ENCODE data around the gene E2F2.
"Not testable (repeated sequence)": the region's sequence is repeated elsewhere in the genome, so short reads cannot be mapped to it uniquely, and the experiment has no call there.

Gene E2F2

DNA sequence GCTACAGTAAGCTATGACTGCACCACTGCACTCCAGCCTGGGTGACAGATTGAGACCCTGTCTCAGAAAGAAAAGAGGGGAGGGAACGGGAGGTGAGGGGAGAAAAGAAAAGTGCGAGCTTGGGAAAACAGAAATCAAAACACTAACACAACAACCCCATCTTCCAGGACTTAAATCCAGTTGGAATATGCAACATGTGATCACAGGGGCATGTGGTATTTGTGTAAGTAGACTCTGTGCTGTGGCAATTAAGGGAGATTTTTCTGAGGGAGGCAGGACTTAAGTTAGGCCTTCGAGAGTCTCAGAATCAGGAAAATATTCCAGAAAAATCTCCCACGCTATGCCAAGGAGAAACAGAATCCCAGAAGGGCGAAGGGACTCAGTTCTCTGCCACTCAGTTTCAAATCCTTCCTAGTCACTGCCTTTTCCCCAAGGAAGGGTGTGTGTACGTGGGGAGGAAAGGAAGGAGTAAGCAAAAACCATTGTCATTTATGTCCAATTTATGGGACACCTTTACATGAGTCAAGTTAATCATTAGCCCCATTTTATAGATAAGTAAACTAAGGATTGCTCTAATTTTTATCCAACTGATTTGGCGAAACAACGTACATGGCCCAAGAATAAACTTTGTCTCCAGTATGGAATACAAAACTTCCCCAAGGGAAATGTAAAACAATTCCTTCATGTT, 16.0 kb upstream of the E2F2 start:
- DNase-seq (ENCODE audit: low spot score) = no peak

DNA sequence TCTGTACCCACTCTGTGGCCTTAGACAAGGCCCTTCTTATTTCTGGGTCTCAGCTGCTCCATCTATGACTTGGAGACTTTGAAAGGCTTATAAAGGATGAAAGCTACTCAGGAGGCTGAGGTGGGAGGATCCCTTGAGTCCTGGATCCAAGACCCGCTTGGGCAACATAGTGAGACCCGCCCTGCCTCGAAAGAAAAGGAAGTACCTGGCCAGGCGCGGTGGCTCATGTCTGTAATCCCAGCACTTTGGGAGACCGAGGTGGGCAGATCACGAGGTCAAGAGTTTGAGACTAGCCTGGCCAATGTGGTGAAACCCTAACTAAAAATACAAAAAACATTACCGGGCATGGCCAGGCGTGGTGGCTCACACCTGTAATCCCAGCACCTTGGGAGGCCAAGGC, 14.8 kb upstream of the E2F2 start:
- no peak for DNase-seq (ENCODE audit: low spot score)

DNA sequence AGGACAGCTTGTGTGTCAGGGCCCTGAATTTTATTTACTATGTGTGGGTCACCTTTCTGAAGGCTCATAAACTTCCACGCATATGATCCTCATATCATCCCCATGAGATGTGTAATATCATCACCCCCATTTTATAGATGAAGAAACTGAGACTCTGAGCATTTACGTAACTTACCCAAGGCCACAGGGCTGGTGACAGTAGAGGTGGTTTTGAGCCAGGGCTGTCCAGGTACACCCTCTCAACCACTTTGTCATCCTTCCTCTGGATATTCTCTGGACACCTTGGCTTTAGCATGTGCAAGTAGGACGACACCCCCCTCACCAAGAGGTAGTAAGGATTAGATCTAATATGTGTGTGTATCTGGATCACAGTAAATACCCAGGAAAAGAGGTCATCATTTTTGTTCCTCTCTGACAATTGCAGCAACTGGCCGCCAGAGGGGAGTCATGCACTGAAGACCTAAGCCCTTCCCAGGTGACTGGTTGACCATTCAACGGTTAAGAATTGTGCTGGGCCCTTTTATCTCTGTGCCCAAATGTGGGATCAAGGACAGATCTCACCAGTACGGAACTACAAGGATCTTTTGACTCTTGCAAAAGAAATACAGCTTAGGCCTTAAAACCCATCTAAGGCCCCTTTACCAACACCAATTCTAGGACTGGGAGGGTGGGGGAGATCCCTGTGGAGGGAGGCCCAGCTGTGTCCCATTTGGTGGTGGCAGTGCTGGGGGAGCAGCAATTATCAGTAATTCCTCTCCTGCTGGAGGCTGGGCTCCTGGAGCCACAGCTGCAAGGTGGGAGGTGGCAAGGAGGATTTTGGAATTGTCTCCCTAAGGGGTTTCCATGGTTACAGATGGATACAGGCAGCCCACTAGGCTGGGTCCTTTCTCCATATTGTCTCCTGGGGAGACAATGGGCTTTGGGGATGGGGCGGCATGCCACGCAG, 13.7 kb upstream of the E2F2 start:
- DNase-seq (ENCODE audit: low spot score) = peak; percentile 75

DNA sequence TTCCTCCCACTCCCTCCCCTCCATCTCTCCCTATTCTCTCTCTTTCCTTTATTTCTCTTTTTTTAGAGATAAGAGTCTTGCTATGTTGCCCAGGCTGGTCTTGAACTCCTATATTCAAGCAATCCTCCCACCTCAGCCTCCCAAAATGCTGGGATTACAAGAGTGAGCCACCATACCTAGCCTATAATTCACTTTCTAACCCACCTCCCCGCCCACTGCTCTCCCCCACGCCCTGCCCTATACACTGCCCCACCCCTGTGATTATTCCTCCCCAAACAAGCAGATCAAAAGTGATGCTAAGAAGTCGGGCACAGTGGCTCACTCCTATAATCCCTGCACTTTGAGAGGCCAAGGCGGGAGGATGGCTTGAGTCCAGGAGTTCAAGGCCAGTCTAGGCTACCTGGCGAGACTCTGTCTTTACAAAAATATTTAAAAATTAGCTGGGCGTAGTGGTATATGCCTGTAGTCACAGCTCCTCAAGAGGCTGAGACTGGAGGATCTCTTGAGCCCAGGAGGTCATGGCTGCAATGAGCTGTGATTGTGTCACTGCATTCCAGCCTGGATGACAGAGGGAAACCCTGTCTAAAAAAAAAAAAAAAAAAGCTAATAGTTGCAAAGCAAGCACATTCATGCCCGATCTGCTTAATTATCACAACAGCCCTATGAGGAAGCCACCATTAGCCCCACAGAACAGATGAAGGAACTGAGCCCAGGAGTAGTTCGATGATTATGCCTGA, 12.8 kb upstream of the E2F2 start:
- DNase-seq (ENCODE audit: low spot score) = no peak

DNA sequence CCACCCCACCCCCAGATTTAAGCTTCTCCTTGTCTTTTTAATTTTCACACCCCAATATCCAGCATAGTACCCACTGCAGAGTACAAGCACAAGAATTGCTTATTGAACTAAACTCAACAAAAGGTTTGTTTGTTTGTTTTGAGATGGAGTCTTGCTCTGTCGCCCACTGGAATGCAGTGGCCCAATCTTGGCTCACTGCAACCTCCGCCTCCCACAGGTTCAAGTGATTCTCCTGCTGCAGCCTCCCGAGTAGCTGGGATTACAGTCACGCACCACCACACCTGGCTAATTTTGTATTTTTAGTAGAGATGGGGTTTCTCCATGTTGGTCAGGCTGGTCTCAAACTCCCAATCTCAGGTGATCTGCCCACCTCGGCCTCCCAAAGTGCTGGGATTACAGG, 11.9 kb upstream of the E2F2 start:
- DNase-seq (ENCODE audit: low spot score) = not testable (repeated sequence)

DNA sequence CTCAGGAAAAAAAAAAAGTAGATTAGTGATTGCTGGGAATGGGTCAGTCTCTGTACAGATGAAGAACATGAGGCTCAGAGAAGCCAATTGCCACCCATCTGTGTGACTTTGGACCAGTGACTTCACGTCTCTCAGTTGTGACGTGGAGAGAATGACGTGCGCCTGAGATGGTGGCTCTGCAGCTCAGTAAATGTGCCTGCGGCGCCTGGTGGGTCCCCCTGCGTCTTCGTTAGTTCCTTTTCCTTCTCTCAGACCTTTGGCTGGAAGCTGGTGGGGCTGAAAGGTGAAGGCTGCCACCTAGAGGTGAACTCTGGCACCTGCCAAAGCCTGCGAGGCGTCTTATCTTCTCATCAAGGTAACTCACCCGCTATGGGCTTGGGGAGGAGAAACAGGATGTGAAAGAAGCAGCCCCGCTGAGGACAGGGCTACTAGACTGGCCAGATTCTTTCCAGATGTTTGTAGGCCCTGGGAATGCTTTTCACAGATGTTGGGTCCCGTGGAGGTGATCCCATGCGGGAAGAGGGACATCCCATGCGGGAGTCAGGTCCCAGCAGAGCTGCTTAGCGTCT, 8.7 kb upstream of the E2F2 start:
- DNase-seq (ENCODE audit: low spot score) = peak; percentile 90

DNA sequence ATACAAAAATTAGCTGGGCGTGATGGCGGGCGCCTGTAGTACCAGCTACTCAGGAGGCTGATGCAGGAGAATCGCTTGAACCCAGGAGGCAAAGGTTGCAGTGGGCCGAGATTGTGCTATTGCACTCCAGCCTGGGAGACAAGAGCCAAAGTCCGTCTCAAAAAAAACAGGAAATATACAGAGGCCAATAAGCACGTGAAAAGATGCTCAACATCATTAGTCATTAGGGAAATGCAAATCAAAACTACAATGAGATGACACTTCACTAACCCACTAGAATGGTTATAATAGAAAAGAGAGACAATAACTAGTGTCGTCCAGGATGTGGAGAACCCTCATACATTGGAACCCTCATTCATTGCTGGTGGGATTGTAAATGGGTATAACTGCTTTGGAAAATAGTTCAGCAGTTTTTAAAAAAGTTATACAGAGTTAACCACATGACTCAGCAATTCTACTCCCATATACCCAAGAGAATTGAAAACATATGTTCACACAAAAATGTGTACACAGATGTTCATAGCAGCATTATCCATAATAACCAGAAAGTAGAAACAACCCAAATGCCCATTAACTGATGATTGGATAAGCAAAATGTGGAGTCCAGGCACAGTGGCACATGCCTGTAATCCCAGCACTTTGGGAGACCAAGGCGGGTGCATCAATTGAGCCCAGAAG, 6.4 kb upstream of the E2F2 start:
- no peak for DNase-seq (ENCODE audit: low spot score)

DNA sequence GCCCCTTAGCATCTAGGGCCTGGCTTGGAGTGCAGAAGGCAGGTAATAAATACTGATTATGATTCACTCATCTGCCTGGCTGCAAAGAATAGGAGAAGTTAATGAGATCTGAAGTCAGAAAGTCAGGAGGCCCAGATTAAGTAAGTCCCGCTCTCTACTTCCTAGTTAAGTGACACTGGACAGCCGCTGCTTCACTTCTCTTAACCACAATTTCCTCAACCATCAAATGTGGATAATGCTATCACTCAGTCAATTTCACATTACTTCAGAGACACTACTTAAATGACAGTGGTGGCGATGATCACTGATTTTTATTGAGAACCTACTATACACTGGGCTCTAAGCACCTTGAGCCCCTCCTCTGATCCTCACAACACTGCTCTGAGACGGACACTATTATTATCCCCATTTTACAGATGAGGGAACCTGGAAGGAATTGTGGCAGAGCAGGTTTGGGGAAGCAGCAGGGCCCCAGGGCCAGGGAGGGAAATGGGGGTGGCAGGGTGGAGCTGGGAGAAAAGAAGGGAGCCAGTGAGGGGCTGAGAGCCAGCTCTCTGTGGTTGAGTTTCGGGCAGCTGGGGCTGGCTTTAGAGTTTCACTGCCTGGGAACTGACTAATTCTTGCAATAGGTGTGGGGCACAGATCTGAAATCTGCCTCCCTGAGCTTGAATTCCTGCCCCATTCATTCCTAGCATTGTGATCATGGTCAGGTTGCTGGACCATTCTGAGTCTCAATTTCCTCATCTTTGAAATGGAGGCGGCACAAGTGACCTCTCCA, 2.4 kb upstream of the E2F2 start:
- DNase-seq (ENCODE audit: low spot score) = no peak

DNA sequence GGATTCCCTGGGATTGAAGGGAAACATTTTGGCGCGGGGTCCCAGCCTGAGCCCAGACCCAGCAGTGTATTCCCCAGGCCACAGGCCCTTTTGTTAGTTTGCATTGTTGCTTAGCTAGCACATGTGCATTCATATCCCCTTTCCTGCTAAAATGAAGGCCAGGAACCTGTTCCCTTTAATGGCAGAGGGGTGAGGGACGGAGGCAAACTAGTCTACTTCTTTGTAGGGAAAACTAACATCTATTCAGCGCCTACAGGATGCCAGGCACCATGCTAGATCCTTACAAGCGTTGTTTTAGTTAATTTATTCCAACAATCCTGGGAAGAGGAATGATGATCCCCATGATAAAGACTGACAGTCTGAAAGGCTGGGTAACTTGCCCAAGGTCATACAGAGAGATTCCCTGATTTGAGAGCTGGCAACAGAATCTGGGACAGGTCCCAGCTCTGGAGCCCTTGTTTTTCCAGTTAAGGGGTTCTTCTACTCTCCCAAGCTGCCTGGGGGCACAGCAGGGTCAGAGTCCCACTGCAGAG, 595 bp upstream of the E2F2 start:
- DNase-seq (ENCODE audit: low spot score) = no peak

DNA sequence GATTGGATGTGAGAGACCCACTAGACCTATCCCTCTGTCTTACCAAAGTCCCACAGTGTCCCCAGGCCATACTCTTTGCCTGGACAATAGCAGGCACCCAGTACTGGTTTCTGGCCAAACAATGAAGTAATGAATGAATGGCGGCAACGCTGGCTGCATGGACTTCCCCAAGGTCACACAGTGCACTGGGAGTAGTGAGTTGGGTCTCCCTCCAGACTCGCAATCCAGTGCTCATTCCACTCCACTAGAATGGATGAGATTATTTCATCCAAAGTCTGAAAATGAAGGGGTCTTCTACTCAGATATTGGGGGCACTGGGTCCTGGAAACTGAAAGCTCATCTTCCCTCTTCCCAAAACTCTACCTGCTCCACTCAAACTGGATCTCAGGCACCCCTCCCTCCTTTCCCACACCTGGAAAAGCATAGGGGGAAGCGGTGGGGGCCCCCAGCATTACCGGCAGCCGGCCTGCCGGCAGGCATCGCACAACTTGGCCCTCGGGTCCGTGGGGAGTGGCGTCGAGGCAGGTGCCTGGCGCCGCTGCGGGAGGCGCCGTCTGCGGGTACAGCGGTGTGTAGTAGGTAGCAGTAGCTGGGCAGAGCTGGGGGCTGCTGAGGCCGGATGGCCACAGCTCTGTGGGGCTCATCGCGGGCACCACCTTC, 816 bp downstream of the E2F2 start:
- DNase-seq (ENCODE audit: low spot score) = no peak

DNA sequence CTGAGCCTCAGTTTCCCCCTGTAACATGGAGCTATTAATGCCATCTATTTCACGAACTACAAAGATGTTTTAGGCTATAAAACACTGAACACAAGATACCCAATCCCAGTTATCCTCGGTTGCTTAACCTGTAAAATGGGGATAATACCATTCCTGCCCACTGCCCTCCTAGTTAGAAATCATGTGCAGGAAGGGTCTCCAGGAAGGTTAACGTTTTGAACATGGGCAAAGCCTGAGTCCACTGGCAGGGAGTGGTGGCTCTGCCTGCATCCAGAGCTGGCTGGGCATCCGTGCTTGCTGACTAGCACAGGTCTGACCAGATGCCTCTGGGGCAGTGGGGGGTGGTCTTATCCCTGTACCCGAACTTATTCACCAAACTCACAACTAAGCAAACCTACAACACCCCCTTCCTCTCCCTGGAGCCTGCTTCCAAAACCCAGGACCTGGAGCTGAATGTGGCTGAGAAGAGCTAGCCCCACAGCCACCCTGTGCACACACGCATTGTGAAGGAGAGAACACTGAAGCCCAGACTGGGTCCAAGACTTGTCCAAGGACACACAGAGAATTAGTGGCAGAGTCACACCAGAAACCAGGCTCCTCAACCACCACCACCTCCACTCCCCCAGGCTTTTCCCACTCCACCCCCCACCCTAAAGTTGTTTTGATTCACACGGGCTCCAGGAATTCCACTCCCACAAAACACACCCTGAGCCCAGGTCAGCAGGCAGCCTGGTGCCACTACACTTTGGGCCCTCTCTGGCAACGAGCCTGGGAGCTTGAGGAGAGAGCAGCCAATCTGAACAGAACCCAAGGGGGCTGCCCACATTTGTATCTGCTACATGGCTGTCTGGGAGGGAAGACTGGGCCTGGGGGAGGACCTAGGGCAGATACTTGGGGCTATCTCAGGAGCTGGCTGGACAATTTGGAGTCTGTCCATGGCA, 1.6 kb downstream of the E2F2 start:
- DNase-seq (ENCODE audit: low spot score) = no peak

DNA sequence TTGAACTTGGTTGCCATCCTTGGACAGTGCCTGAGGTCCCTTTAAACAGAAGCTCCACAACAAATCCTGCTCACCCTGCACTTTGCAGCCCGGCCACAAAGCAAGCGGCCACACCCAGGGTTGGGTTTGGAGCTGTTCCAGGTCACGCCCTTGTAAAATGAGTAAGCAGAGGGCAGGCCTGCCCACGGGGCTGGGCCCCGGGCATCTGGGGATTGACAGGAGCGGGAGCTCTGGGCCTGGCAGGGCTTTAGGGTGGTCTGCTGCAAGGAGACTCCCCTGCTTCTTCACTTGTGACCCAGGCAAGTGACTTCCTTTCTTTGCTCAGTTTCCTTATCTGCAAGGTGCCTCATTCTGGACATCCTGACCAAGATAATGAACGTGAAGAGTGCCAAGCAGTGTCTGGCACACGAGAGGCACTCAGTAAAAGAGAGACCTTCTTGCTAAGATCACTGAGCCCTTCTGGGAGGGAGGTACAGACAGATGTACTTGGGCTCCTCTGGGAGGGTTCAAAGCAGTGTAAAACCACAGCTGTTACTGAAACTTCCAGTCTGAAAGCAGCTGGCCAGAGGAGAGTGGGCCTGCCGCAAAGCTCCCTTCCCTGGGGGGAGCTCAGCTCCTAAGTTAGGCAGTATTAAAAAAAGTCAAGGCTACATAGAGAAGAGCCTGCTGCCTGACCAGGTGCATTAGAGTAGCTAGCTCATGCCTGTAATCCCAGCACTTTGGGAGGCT, 2.6 kb downstream of the E2F2 start:
- peak; percentile 50 for DNase-seq (ENCODE audit: low spot score)

DNA sequence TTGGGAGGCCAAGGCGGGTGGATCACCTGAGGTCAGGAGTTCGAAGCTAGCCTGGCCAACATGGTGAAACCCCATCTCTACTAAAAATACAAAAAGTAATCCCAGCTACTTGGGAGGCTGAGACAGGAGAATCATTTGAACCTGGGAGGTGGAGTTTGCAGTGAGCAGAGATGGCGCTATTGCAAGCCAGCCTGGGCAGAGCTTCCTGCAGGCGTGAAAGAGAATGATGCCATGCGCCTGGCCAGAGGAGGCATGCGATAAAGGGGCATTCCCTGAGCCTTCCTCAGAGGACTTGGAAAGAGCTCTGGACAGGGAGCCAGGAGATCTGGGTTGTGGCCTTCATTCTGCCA, 3.2 kb downstream of the E2F2 start:
- no peak for DNase-seq (ENCODE audit: low spot score)

DNA sequence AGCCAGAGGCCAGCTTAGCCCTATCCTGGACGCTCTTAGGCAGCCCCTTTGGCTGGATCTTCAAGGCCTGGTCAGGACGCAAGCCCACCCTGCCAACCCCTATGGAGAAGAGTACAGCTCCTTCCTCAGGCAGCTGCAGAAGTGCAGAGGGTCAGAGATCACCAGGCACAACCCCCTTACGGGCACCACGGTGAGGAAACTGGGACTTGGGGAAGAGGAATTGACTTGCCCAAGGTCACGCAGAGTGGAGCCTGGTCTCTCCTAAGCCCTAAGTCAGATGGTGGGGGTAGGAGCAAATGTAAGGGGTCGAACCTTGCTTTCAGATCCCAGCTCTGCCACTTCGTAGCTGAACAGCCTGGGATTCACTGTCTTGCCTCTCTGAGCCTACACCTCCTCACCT, 3.7 kb downstream of the E2F2 start:
- no peak for DNase-seq (ENCODE audit: low spot score)

DNA sequence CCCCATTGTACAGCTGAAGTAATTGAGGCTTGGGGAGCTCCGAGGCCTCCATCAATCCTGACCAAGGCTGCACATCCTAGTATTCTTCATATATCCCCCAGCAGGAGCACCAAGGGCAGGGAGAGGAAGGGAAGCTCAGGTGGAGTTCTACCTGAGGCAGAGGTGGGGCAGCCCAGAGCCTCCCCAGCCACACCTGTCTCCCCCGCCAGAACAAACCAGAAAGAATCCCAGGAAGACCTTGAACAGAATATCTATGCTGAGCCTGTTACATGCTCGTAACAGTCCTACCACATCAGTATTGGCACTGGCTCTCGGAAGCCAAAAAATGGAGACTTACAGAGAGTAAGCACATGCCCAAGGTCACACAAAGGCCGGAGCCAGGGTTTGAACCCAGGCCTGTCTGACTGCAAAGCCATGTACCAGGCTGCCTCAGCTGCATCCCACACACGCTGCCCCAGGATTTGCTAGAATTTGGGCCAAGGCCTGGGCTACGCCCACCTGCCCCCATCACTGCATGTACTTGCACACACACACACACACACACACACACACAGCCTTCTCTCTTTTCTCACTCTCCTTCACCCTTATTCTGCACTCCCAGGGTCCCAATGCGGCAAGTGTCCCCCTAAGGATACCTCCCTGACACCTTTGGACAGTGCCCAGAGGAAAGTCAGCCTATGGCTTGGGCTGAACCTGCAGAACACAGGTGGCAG, 4.5 kb downstream of the E2F2 start:
- no peak for DNase-seq (ENCODE audit: low spot score)

DNA sequence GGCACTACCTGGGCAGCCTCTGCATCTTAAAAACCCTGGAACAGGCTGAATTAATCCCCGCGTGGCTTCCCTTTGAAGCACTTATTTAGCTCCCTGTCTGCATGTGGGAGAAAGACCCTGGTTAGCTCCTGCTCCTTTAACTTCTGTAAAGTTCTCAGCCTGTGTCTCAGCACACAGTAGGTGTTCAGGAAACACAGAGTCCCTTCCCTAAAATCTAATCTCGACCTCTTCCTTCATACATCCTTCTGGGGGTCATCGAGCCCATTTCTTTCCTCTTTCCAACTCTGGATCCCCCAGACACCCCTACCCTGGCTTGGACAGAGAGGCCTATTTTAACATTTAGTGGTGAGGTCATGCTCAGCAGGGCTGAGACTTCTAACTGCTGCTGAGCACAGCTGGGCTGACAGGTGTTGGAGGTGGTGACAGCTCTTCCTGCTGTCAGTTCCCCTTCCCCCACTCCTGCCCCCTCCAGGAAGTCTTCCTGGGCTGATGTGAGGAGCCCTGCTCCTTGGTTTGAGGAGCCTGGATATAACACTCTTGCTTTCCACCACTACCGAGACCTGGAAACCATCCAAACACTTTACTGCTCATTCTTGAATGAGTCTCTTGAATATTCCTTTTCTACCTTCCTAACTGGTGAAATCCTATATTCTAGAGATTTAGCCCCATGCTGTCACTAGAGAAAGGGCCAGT, 5.3 kb downstream of the E2F2 start:
- DNase-seq (ENCODE audit: low spot score) = no peak

DNA sequence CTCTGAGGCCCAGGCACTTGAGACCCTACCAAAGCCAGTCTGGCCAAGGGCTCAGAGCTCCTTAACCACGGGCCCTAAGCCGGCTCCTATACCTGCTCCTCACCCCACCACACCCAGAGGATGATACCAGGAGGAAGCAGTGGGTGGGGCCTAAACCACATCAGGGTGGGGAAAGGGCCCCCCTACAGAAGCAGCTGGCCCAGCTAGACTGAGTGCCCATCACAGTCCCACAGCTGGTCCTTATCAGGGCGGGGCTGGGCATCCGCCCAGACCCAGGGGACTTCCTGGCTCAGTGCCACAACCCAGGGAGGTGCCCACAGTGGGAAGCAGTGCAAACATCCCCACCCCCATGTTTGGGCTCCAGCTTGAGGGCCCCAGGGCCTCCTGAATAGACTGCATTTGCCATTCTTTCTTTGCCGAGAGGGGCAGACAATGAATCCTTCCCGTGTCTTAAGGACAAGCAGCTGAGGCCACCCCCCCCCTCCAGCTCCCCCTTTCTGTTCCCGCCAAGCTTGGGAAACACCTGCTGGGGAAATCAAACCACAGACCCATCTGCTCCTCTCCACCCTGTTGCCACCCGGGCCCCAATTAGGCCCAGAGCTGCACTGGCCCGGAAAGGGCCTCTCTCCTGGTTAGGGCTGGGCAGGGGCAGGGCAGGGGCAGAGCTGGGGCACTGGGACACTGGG, 6.2 kb downstream of the E2F2 start:
- no peak for DNase-seq (ENCODE audit: low spot score)
